Measurements from ENCODE around the gene ZNF761. TPM values are rescaled to one million over a fixed set of nuclear protein-coding genes. Genes with fewer than 3 reads are reported as not detected.
"Not testable (repeated sequence)": the region's sequence is repeated elsewhere in the genome, so short reads cannot be mapped to it uniquely, and the experiment has no call there.

The ZNF761 gene
- total RNA-seq, 4 donors from 2014 or later: 6.7 to 8.4 (median 7.4) TPM

GRCh38 chr19:53471916-53472315 lies 40.1 kb downstream of the ZNF761 start:
- intact Hi-C loops (cut with DNase I): no loop called here
- Histone ChIP-seq H3K27ac (replicated peaks in 1 of 4) (no peak overlapping the region), H3K9me3 (peaks cover 0 to 12% (median 4%) of the 10 kb centered on the region in 4 donors), H3K36me3 (peaks cover 0 to 32% (median 8%) of the 10 kb centered on the region in 4 donors), H3K4me3 (no peak overlapping the region), H3K27me3 (no peaks in the 10 kb centered on the region), H3K4me1 (peaks cover 7 to 19% (median 12%) of the 10 kb centered on the region in 4 donors)
- TF ChIP-seq CTCF (IDR thresholded peaks at IDR 0.05) (no peak), EP300 (IDR thresholded peaks at IDR 0.05) (no peak), POLR2AphosphoS5 (IDR thresholded peaks at IDR 0.05) (no peak), POLR2A (IDR thresholded peaks at IDR 0.05; ENCODE audit: low read depth) (no peak)
- WGBS: 87% methylated on average over 7 of the region's 7 CpGs
- DNase-seq (ENCODE audit: extremely low spot score): no peak

- H3K4me1 ChIP-seq; intact Hi-C loops (cut with DNase I); DNase-seq (ENCODE audit: extremely low spot score); H3K27ac ChIP-seq (replicated peaks in 1 of 4); H3K27me3 ChIP-seq; H3K4me3 ChIP-seq: not testable (repeated sequence)
- peaks cover 12 to 58% (median 26%) of the 10 kb centered on the region in 4 donors for H3K36me3 ChIP-seq
- H3K9me3 ChIP-seq: peaks cover 0 to 35% (median 9%) of the 10 kb centered on the region in 4 donors
- WGBS: 43% methylated on average over 1 of the region's 1 CpG
Measured at GRCh38 chr19:53474832-53475231, 43.0 kb downstream of the ZNF761 start.

- H3K4me3 ChIP-seq; H3K27me3 ChIP-seq; H3K27ac ChIP-seq (replicated peaks in 1 of 4); H3K4me1 ChIP-seq; DNase-seq (ENCODE audit: extremely low spot score); intact Hi-C loops (cut with DNase I): not testable (repeated sequence)
- Histone ChIP-seq H3K9me3 (peaks cover 0 to 41% (median 16%) of the 10 kb centered on the region in 4 donors), H3K36me3 (peaks cover 12 to 61% (median 29%) of the 10 kb centered on the region in 4 donors)
- WGBS: 81% methylated on average over 6 of the region's 6 CpGs
Measured at GRCh38 chr19:53475470-53475869, 43.7 kb downstream of the ZNF761 start.

- DNase-seq (ENCODE audit: extremely low spot score); H3K4me1 ChIP-seq; H3K27me3 ChIP-seq; intact Hi-C loops (cut with DNase I); H3K27ac ChIP-seq (replicated peaks in 1 of 4); H3K4me3 ChIP-seq: not testable (repeated sequence)
- 83% methylated on average over 1 of the region's 2 CpGs for WGBS
- Histone ChIP-seq H3K36me3 (peaks cover 29 to 78% (median 48%) of the 10 kb centered on the region in 4 donors), H3K9me3 (peaks cover 0 to 34% (median 29%) of the 10 kb centered on the region in 4 donors)
Measured at GRCh38 chr19:53483751-53484150, 52.0 kb downstream of the ZNF761 start.

- TF ChIP-seq CTCF (IDR thresholded peaks at IDR 0.05): no peak
- no peak for TF ChIP-seq EP300 (IDR thresholded peaks at IDR 0.05)
- no peak for TF ChIP-seq POLR2A (IDR thresholded peaks at IDR 0.05; ENCODE audit: low read depth)
- TF ChIP-seq POLR2AphosphoS5 (IDR thresholded peaks at IDR 0.05): no peak
- WGBS: 80% methylated on average over 8 of the region's 8 CpGs
- Histone ChIP-seq H3K4me3 (no peak overlapping the region), H3K27me3 (no peaks in the 10 kb centered on the region), H3K36me3 (peaks cover 29 to 80% (median 52%) of the 10 kb centered on the region in 4 donors), H3K27ac (replicated peaks in 1 of 4) (no peak overlapping the region), H3K9me3 (peaks cover 0 to 33% (median 28%) of the 10 kb centered on the region in 4 donors), H3K4me1 (no peaks in the 10 kb centered on the region)
- DNase-seq (ENCODE audit: extremely low spot score): no peak
- intact Hi-C loops (cut with DNase I): no loop called here
Measured at GRCh38 chr19:53485046-53486004, 53.5 kb downstream of the ZNF761 start.

GRCh38 chr19:53492153-53492552 lies 60.4 kb downstream of the ZNF761 start:
- Histone ChIP-seq H3K4me3 (no peak overlapping the region), H3K27ac (replicated peaks in 1 of 4) (no peak overlapping the region), H3K27me3 (no peaks in the 10 kb centered on the region), H3K36me3 (peaks cover 20 to 55% (median 45%) of the 10 kb centered on the region in 4 donors), H3K4me1 (no peaks in the 10 kb centered on the region), H3K9me3 (peaks cover 0 to 62% (median 47%) of the 10 kb centered on the region in 4 donors)
- TF ChIP-seq POLR2AphosphoS5 (IDR thresholded peaks at IDR 0.05): no peak
- no peak for TF ChIP-seq POLR2A (IDR thresholded peaks at IDR 0.05; ENCODE audit: low read depth)
- no peak for TF ChIP-seq CTCF (IDR thresholded peaks at IDR 0.05)
- TF ChIP-seq EP300 (IDR thresholded peaks at IDR 0.05): no peak
- DNase-seq (ENCODE audit: extremely low spot score): no peak
- WGBS: 95% methylated on average over 5 of the region's 5 CpGs
- intact Hi-C loops (cut with DNase I): no loop called here

GRCh38 chr19:53497311-53498023 lies 65.7 kb downstream of the ZNF761 start:
- intact Hi-C loops (cut with DNase I); H3K4me1 ChIP-seq; H3K36me3 ChIP-seq; H3K4me3 ChIP-seq; H3K27me3 ChIP-seq; DNase-seq (ENCODE audit: extremely low spot score); H3K27ac ChIP-seq (replicated peaks in 1 of 4): not testable (repeated sequence)
- 68% methylated on average over 11 of the region's 11 CpGs for WGBS
- H3K9me3 ChIP-seq: peaks cover 0 to 28% (median 20%) of the 10 kb centered on the region in 4 donors

GRCh38 chr19:53498024-53498395 lies 66.2 kb downstream of the ZNF761 start:
- WGBS: 69% methylated on average over 4 of the region's 4 CpGs
- H3K4me1 ChIP-seq; H3K4me3 ChIP-seq; H3K27ac ChIP-seq (replicated peaks in 1 of 4); H3K27me3 ChIP-seq; DNase-seq (ENCODE audit: extremely low spot score); intact Hi-C loops (cut with DNase I); H3K36me3 ChIP-seq: not testable (repeated sequence)
- peaks cover 0 to 22% (median 15%) of the 10 kb centered on the region in 4 donors for H3K9me3 ChIP-seq

Measured in esophagus muscularis mucosa (tissue), 4 donors.